HFFc6 (cell line): Measurements from ENCODE around the gene PRMT7. TPM values are rescaled to one million over a fixed set of nuclear protein-coding genes. Genes with fewer than 3 reads are reported as not detected.

Source experiments
- DNase-seq: peaks from one replicate; pipeline ENCODE4 v3.0.0-alpha.2; 2018
- H3K27ac Mint-ChIP-seq: 2 replicates; pipeline ENCODE4 v1.8.0; 2020; ENCODE audit warnings: mild to moderate bottlenecking, mixed read lengths
- H3K27me3 Mint-ChIP-seq: 2 replicates; pipeline ENCODE4 v1.8.0; 2021; ENCODE audit warnings: mild to moderate bottlenecking, moderate library complexity, mixed read lengths; ENCODE audit not compliant: insufficient read depth
- H3K36me3 Mint-ChIP-seq: 2 replicates; pipeline ENCODE4 v1.8.0; 2021; ENCODE audit warnings: low read depth, mixed read lengths
- H3K4me1 Mint-ChIP-seq: 2 replicates; pipeline ENCODE4 v1.8.0; 2020; ENCODE audit warnings: low read depth, mixed read lengths
- H3K4me3 Mint-ChIP-seq: 2 replicates; pipeline ENCODE4 v1.8.0; 2020; ENCODE audit warnings: mild to moderate bottlenecking, moderate library complexity, mixed read lengths
- H3K9me3 Mint-ChIP-seq: 2 replicates; pipeline ENCODE4 v1.8.0; 2020; ENCODE audit warnings: mild to moderate bottlenecking, mixed read lengths
- total RNA-seq, 6 experiments: library from RNA; stranded (reverse); fragmentation: NEBNext Ultra II Directional; extraction: Animal tissue kit (Norgen Biotek cat#: 25700); gene quantifications; 2 replicates in 1 of 6; 3 replicates in 5 of 6; pipeline ENCODE4 v1.2.3, GENCODE V29; 2021
- TF ChIP-seq, protein P1 (sequence below): fragments of 200-600 bp; sonication (generic); IDR thresholded peaks from 2 replicates; pipeline ENCODE4 v1.5.0; 2021; ENCODE audit warnings: antibody characterized with exemption, mild to moderate bottlenecking

PRMT7 gene
- total RNA-seq, 6 experiments from 2014 or later = 32.1 to 37.7 (median 36.4) TPM

DNA sequence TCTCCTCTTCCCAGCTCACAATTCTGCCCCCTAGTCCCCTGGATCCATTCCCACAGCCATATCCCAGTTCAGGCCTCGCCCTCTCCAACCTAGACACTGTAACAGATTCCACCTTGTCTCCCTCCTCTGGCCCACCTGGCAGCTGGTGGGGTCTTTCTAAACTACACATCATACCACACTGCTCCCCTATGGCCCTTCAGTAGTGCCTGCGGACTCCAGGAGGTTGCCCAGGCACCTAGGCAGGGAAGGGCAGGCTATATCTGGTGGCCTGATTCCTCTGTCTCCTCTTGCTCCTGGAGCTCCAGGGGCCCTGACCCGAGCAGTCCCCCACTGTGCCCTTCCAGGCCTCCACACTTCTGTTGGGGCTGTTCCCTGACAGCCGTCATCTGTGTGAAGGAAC is 73.0 kb downstream of the PRMT7 start:
- TF ChIP-seq, protein P1, sequence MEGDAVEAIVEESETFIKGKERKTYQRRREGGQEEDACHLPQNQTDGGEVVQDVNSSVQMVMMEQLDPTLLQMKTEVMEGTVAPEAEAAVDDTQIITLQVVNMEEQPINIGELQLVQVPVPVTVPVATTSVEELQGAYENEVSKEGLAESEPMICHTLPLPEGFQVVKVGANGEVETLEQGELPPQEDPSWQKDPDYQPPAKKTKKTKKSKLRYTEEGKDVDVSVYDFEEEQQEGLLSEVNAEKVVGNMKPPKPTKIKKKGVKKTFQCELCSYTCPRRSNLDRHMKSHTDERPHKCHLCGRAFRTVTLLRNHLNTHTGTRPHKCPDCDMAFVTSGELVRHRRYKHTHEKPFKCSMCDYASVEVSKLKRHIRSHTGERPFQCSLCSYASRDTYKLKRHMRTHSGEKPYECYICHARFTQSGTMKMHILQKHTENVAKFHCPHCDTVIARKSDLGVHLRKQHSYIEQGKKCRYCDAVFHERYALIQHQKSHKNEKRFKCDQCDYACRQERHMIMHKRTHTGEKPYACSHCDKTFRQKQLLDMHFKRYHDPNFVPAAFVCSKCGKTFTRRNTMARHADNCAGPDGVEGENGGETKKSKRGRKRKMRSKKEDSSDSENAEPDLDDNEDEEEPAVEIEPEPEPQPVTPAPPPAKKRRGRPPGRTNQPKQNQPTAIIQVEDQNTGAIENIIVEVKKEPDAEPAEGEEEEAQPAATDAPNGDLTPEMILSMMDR = no peak
- DNase-seq = no peak
- Mint-ChIP-seq H3K36me3 (no peaks in the 10 kb centered on the region), H3K27ac (no peak overlapping the region), H3K4me3 (no peak overlapping the region), H3K4me1 (no peaks in the 10 kb centered on the region), H3K9me3 (no peaks in the 10 kb centered on the region), H3K27me3 (peaks cover 28% of the 10 kb centered on the region)

DNA sequence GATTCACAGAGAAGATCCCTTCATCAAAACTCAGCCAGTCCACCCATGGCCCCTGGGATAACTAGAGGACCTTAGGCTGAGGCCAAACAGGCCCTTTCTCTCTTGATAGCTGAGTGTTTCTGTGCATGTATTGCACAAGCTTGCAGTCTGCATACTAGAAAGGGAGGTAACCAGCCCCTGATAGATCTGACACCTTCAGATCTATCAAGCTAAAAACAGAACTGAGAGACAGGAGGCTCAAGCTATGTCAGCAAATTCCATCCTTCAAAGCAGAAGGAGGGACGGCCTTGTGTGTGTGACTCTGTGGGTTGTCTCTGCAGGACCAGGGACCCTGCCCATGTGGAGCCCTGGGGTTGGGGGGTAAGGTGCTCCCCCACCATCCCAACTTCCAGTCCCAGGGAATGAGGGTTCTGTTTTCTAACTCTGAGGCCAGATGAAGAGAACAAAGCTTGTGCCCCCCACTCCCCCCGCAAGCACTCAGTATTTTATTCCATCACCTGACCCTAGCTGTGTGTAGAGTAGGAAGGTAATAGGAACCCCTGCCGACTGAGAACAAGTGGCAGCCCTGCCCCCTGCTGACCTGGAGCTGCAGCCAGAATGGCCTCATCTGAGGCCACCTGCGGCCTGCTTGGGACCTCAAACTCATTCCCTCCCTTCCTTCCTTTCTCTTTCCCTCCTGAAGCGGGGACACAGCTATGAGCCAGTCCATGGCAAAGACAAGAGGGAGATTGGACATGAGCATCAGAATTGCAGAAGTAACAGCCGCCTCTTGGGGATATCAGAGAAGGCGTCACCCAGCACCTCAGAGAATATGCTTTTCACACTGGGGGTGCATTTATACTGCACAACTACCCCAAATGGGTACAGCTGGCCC is 73.7 kb downstream of the PRMT7 start:
- Mint-ChIP-seq H3K27ac (no peak overlapping the region), H3K4me3 (no peak overlapping the region), H3K36me3 (no peaks in the 10 kb centered on the region), H3K9me3 (no peaks in the 10 kb centered on the region), H3K27me3 (peaks cover 25% of the 10 kb centered on the region), H3K4me1 (no peaks in the 10 kb centered on the region; the same call in 1 of the 2 replicates)
- no peak for DNase-seq
- TF ChIP-seq, protein P1 = no peak

DNA sequence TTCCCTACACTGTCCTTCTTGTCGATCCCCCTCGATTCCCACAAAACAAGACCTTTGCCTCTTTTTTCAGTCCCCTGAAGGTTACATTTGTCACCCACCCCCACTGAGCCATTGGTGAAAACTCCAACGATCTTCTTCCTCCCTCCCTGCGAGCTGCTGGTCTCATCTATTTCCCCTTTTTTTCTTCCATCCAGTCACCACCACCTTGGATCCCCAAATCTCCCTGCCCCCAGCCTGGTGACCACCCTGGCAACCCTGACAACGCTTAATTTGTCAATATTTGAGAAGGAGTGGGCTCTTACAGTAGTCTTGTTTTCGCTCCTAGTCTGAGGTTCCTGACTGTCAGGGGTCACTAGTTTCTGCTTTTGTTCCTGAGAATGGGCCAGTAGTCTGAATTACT is 74.6 kb downstream of the PRMT7 start:
- Mint-ChIP-seq H3K4me1 (no peaks in the 10 kb centered on the region; the same call in 1 of the 2 replicates), H3K36me3 (no peaks in the 10 kb centered on the region), H3K4me3 (no peak overlapping the region), H3K27ac (no peak overlapping the region), H3K27me3 (peaks cover 18% of the 10 kb centered on the region), H3K9me3 (no peaks in the 10 kb centered on the region)
- DNase-seq = no peak
- TF ChIP-seq, protein P1 = no peak

GRCh38 chr16:68386628-68387027 is 75.8 kb downstream of the PRMT7 start:
- Mint-ChIP-seq H3K9me3 (no peaks in the 10 kb centered on the region), H3K4me1 (no peaks in the 10 kb centered on the region; the same call in 1 of the 2 replicates)
- no peak for DNase-seq

DNA sequence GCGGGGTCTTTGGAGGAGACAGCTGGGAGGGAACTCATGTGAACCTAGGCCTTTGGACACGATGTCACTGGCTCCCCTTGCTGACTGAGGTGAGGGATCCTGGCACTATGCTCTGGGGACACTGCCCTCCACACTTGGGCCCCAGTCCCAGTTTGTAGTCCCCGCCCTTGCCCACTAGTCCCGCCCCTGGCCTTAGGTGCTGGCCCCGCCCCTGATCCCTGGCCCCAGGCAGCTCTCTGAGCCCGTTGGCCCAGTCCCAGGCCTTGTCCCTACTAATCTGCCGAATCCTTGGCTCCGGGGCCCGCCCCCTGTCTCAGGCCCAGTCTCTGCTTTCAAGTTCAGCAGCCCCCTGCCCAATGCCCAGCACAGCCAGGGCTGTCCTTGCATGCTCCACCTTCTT is 76.5 kb downstream of the PRMT7 start:
- H3K27me3 Mint-ChIP-seq = peaks cover 14% of the 10 kb centered on the region
- H3K27ac Mint-ChIP-seq = no peak overlapping the region
- no peaks in the 10 kb centered on the region; the same call in 1 of the 2 replicates for H3K4me1 Mint-ChIP-seq
- no peaks in the 10 kb centered on the region for H3K36me3 Mint-ChIP-seq
- no peak overlapping the region for H3K4me3 Mint-ChIP-seq
- no peaks in the 10 kb centered on the region for H3K9me3 Mint-ChIP-seq
- TF ChIP-seq, protein P1 = no peak
- DNase-seq = no peak

More at GRCh38 chr16:68386628-68387027, 75.8 kb downstream of the PRMT7 start:
- Mint-ChIP-seq H3K27me3 (peaks cover 20% of the 10 kb centered on the region), H3K36me3 (no peaks in the 10 kb centered on the region), H3K27ac (no peak overlapping the region), H3K4me3 (no peak overlapping the region)
- TF ChIP-seq, protein P1 = no peak
